Activated T-cell treated with anti-CD3 and anti-CD28 coated beads, Interleukin-2, amount 50 U/mL, for 72 hours (primary cell): Measurements from ENCODE around the gene ST7L. TPM values are rescaled to one million over a fixed set of nuclear protein-coding genes. Genes with fewer than 3 reads are reported as not detected.

Experiments used
- ATAC-seq, 2 donors: fragments of 150-1000 bp; cut with Tn5 transposase; replicated peaks in 1 of 2; 2 replicates each; pipeline ENCODE4 v1.10.0; 2021; ENCODE audit warnings: moderate library complexity in 2 of 2, mild to moderate bottlenecking in 1 of 2
- DNase-seq, 2 donors: peaks; one replicate each; pipeline ENCODE4 v3.0.0; 2021 to 2022; ENCODE audit warnings: mixed read lengths in 1 of 2
- H3K27ac Mint-ChIP-seq: one replicate; pipeline ENCODE4 v1.8.0; 2022; ENCODE audit warnings: mild to moderate bottlenecking, moderate library complexity, mixed read lengths
- H3K27me3 Mint-ChIP-seq: one replicate; pipeline ENCODE4 v1.8.0; 2022; ENCODE audit warnings: low read depth, mixed read lengths
- H3K36me3 Mint-ChIP-seq, 2 donors: one replicate each; pipeline ENCODE4 v1.8.0; 2022; ENCODE audit warnings: mixed read lengths in 2 of 2, mild to moderate bottlenecking in 1 of 2; ENCODE audit not compliant: insufficient read depth in 2 of 2
- H3K4me1 Mint-ChIP-seq: one replicate; pipeline ENCODE4 v1.8.0; 2022; ENCODE audit warnings: low read depth, mixed read lengths
- H3K4me3 Mint-ChIP-seq, 2 donors: one replicate each; pipeline ENCODE4 v1.8.0; 2022; ENCODE audit warnings: mild to moderate bottlenecking in 2 of 2, mixed read lengths in 2 of 2, moderate library complexity in 2 of 2
- H3K9me3 Mint-ChIP-seq, 2 donors: one replicate each; pipeline ENCODE4 v1.8.0; 2022; ENCODE audit warnings: mixed read lengths in 2 of 2
- total RNA-seq, 2 donors: library from RNA; stranded (reverse); gene quantifications; one replicate each; pipeline ENCODE4 v1.2.3, GENCODE V29; 2022

ST7L gene
- total RNA-seq, 2 donors from 2014 or later: 17.4 to 18.6 TPM

DNA sequence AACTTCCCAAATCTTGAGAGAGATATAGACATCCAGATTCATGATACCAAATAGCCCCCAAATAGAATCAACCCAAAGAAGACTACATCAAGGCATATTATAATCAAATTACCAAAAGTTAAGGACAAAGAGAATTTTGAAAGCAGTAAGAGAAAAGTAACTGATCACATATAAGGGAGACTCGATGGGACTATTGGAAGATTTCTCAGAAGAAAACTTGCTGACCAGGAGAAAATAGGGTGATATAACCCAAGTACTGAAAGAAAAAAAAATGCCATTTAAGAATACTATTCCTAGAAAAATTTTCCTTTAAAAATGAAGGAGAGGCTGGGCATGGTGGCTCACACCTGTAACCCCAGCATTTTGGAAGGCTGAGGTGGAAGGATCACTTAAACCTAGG lies 140.6 kb downstream of the ST7L start:
- Mint-ChIP-seq H3K4me1 (no peaks in the 10 kb centered on the region), H3K27ac (no peak overlapping the region), H3K4me3 (no peak overlapping the region), H3K27me3 (peaks cover 20% of the 10 kb centered on the region), H3K9me3 (peaks cover 10 to 13% of the 10 kb centered on the region in 2 donors), H3K36me3 (peaks cover 11 to 18% of the 10 kb centered on the region in 2 donors)
- no peak for ATAC-seq
- no peak for DNase-seq

DNA sequence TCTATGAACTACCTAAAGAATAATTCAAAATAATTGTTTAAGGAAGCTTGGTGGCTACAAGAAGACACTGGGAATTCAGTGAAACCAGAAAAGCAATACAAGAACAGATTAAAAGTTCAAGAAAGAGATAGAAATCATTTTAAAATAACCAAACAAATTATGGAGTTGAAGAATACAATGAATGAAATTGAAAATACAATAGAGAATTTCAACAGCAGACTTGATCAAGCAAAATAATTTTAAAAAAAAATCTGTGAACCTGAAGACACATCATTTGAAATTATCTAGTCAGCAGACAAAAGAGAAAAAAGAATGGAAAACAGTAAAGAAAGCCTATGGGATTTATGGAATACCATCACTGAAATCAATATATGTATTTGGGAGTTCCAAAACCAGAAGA lies 141.4 kb downstream of the ST7L start:
- Mint-ChIP-seq H3K4me1 (no peaks in the 10 kb centered on the region), H3K36me3 (peaks cover 11 to 18% of the 10 kb centered on the region in 2 donors), H3K27ac (no peak overlapping the region), H3K4me3 (no peak overlapping the region), H3K27me3 (peaks cover 28% of the 10 kb centered on the region), H3K9me3 (peaks cover 10 to 13% of the 10 kb centered on the region in 2 donors)
- DNase-seq (no peak), ATAC-seq (no peak)

Other genes starting within 250 kb of the ST7L start
- 1 to 10 TPM; 3.6 to 4.6 TPM for gene CTTNBP2NL, start 222.9 kb downstream of the ST7L start, total RNA-seq
- under 1 TPM; 0.29 to 0.53 TPM for gene WNT2B, start 110.2 kb downstream of the ST7L start, total RNA-seq
- 100 to 1,000 TPM; 216 to 228 TPM for gene CAPZA1, start 691 bp upstream of the ST7L start, total RNA-seq
- gene MOV10, start 55.5 kb upstream of the ST7L start, total RNA-seq: 10 to 100 TPM; 76.8 to 80.8 TPM
- 10 to 100 TPM; 45.7 to 54.4 TPM for gene RHOC, start 88.0 kb upstream of the ST7L start, total RNA-seq
- 1 to 10 TPM; 1.2 to 1.3 TPM for gene PPM1J, start 96.2 kb upstream of the ST7L start, total RNA-seq